Hepatocyte (in vitro differentiated cells): ENCODE data around the gene ST6GAL1.

Experiments
- EZH2 ChIP-seq: fragments of 200-600 bp; sonication (generic); IDR thresholded peaks from 2 replicates; pipeline ENCODE4 v1.6.1; 2016; ENCODE audit warnings: antibody characterized with exemption, mild to moderate bottlenecking, borderline replicate concordance
- EZH2phosphoT487 ChIP-seq: fragments of 200-600 bp; sonication (generic); IDR thresholded peaks from one replicate; pipeline ENCODE4 v1.6.1; 2018; ENCODE audit warnings: antibody characterized with exemption, mild to moderate bottlenecking, low read depth, moderate library complexity; ENCODE audit not compliant: unreplicated experiment, severe bottlenecking
- TF ChIP-seq, protein P1 (sequence below): fragments of 200-600 bp; sonication (generic); IDR thresholded peaks from 2 replicates; pipeline ENCODE4 v1.5.1; 2016; ENCODE audit warnings: antibody characterized with exemption, mild to moderate bottlenecking; ENCODE audit not compliant: poor library complexity

- TF ChIP-seq, protein P1, sequence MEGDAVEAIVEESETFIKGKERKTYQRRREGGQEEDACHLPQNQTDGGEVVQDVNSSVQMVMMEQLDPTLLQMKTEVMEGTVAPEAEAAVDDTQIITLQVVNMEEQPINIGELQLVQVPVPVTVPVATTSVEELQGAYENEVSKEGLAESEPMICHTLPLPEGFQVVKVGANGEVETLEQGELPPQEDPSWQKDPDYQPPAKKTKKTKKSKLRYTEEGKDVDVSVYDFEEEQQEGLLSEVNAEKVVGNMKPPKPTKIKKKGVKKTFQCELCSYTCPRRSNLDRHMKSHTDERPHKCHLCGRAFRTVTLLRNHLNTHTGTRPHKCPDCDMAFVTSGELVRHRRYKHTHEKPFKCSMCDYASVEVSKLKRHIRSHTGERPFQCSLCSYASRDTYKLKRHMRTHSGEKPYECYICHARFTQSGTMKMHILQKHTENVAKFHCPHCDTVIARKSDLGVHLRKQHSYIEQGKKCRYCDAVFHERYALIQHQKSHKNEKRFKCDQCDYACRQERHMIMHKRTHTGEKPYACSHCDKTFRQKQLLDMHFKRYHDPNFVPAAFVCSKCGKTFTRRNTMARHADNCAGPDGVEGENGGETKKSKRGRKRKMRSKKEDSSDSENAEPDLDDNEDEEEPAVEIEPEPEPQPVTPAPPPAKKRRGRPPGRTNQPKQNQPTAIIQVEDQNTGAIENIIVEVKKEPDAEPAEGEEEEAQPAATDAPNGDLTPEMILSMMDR: no peak
- TF ChIP-seq EZH2 (no peak), EZH2phosphoT487 (no peak)
These were observed 25.8 kb downstream of the ST6GAL1 start for GRCh38 chr3:186955898-186956696.
